HTR-8/SVneo (cell line): Measurements from ENCODE around the gene TAF4.
"Not testable (repeated sequence)": the region's sequence is repeated elsewhere in the genome, so short reads cannot be mapped to it uniquely, and the experiment has no call there.

Source experiments
- DNase-seq: peaks from one replicate; pipeline ENCODE4 v3.0.0; 2011; ENCODE audit warnings: low spot score, mixed read lengths; ENCODE audit not compliant: insufficient read length
- FAIRE-seq: peaks from 2 replicates; lab custom pipeline; 2011; peaks lifted over from hg19 to GRCh38; lab: Jason Lieb, UNC

TAF4 gene

DNA sequence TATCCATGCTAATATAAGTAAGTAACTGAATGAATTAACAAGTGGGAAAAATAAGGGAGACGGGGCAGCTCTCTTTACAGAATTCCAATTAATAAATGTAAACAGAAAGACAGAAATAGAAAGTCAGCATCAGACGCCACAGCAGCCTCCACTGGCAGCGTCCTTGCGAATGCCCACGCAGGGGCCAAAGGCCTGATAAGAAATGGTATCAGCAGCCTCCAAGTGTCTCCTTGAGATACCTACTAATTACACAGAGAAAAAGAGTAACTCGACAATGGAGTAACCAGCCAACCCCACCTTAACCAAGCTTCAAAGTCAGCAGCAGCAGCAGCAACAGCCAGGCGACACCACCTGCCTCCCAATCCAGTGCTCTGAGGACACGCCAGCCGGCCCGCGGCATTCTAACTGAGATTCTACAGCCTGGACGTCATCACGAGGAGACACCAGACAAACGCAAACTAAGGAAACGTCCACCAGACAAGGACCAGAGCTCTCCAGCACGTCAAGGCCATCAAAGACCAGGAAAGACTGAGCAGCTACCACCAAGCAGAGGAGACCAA, 78.8 kb downstream of the TAF4 start:
- peak; percentile 67 for FAIRE-seq
- DNase-seq: no peak

DNA sequence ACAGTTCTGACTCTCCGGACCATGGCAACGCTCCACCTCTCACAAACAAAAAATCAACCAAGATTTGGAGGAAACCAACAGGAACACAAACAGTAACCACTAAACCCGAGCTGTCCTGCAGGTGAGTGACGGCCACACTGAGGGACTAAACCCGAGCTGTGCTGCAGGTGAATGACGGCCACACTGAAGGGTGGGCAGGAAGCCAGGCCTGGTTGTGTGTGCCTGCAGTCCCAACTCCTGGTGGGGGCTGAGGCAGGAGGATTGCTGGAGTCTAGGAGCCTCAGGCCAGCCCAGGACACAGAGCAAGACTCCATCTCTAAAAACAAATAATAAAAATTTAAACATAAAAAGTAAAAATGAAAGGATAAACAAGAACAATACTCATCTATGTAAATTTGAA, 80.6 kb downstream of the TAF4 start:
- DNase-seq (no peak), FAIRE-seq (peak; percentile 36)

DNA sequence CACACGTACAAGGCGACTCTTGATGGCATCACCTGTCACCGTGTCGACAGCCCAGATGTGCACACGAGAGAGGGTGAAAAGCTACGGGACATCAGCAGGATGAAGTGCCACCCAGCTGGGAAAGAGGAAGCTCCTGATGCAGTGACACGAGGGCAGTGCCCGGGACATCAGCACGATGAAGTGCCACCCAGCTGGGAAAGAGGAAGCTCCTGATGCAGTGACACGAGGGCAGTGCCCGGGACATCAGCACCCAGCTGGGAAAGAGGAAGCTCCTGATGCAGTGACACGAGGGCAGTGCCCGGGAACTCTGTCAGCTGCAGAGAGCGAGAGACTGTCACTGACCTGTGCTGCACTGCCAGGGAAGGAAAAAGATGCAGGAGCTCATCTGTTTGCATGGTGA, 81.2 kb downstream of the TAF4 start:
- FAIRE-seq: peak; percentile 82
- DNase-seq: not testable (repeated sequence)

DNA sequence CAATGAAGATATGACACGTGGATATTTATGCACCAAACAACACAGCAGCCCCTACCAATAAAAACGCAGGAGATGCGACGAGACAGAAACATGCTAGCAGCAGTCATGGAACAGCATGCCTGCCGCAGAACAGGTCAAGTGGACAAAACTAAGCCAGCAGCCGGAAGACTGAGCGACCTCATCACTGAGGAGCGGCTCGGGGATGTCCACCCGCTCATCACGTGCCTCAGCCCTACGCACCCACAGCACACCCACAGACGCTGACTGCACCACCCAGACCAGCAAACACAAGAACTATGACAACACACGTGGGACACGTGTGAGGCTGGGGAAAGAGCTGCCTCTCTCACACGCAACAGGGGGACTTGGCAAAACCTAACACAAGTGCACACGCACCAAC, 81.7 kb downstream of the TAF4 start:
- FAIRE-seq (no peak), DNase-seq (no peak)

DNA sequence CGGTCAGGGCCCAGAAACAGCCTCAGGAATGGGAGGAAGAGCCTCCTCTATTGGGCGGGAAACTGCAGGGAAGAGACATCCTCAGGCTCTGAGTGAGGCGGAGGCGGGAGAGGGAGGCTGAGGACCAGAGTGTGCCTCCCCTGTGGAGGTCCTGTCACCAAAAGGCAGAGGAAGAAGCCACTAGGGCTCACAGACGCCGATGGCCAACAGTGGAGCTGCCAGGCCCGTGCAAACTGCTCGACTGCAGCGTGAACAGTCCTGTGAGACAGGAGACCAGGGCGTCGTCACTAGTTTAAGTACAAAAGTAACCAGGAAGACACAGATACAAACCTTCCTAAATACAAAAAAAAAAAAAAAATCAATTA, 82.7 kb downstream of the TAF4 start:
- FAIRE-seq (no peak), DNase-seq (no peak)

DNA sequence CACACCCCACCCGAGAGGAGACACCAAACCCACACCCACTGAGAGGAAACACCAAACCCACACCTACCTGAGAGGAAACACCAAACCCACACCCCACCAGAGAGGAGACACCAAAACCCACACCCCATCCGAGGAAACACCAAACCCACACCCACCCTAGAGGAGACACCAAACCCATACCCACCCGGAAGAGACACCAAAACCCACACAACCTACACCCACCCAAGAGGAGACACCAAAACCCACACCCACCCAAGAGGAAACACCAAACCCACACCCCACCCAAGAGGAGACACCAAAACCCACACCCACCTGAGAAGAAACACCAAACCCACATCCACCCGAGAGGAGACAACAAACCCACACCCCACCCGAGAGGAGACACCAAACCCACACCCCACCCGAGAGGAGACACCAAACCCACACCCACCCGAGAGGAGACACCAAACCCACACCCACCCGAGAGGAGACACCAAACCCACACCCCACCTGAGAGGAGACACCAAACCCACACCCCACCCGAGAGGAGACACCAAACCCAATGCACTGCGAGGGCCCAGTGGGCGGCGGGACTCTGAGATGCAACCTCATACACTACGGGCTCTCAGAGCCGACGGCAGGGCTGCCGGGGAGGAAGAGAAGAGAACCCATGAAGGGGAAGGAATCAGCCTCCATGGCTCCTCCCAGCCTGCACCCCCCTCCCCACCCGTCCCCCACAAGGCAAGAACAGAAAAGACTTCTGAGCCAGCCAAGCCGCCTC, 83.3 kb downstream of the TAF4 start:
- DNase-seq (no peak), FAIRE-seq (no peak)

DNA sequence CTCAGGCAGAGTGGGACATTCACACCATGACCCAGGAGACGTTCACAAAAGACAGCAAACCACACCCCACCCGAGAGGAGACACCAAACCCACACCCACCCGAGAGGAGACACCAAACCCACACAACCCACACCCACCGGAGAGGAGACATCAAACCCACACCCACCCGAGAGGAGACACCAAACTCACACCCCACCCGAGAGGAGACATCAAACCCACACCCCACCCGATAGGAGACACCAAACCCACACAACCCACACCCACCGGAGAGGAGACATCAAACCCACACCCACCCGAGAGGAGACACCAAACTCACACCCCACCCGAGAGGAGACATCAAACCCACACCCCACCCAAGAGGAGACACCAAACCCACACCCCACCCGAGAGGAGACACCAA, 84.0 kb downstream of the TAF4 start:
- DNase-seq: not testable (repeated sequence)
- peak; percentile 97 for FAIRE-seq

DNA sequence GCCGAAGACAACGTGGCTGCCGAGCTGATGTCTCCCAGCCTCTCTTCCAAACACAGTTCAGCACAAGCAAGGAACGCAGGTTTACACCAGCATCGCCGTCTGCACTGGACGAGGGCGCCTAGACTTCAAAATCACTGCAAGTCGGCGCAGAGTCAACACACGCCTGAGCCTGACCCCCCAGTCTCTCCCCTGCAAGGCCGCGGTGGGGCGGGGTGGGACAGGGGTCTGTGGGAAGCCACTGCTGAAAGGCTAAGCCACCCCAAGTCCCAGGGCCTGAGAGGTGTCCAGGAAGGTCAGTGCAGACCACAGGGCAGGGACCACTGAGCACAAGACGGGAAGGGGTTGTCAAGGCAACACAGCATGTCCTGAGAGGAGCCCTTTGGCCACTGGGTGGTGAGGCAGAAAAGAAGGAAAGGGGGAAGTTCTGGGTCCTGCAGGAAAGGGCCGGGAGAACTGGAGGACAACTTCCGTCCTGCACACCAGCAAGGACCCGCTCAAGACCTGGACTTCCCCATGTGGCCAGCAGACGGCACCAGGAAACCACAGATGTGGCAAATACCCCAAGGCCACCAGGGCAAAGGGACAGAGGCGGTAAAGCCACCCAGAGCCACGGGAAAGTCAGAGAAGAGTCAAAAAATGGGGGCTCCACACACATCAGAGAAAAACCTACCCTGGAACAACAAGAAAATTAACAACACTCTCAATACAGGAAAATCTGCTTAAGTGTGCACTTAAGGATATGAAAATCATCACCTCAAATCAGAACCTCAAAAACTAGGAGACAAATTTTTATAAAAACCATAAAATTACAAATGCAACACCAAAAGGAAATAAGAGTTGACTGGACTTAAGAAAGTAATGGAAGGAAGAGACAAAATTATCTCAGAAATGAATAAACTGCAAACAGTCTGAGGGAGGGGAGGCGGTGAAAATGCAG, 84.8 kb downstream of the TAF4 start:
- FAIRE-seq (peak; percentile 69), DNase-seq (peak; percentile 71)

DNA sequence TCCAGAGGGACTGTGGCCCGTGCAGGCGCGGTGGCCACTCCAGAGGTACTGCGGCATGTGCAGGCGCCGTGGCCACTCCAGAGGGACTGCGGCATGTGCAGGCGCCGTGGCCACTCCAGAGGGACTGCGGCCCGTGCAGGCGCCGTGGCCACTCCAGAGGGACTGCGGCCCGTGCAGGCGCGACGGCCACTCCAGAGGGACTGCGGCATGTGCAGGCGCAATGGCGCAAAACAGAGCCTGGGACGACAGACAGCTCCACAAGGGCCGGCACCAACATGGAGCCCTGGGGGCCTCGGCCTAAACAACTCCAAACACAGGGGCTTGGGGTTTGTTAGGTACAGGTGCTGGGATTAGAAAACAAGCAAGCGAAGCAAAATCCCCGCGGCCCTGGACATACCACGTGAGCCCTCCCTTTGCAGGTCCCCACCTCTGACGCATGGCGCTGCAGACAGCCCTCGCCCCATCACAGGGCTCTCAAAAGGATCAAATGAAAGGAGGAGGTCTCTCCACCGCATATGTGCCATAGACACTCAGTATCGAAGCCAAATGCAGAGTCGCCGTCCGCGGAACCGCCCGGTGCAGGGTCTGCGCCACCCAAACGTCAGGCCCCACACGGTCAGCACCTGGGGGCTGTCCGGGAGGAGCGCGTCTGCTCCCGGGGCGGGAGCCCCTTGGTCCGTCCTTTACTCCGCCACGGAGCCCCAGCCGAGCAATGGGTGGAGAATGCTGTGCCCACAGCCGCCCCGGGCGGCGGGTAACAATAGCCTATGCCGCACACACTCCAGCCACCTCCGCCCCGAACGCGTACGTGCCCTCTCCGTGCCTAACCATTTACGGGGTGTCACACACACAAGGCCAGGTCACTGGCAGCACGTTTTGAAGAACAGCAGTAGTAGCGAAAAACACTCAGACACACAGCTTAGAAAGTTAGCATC, 85.7 kb downstream of the TAF4 start:
- peak; percentile 92 for FAIRE-seq
- DNase-seq: no peak

DNA sequence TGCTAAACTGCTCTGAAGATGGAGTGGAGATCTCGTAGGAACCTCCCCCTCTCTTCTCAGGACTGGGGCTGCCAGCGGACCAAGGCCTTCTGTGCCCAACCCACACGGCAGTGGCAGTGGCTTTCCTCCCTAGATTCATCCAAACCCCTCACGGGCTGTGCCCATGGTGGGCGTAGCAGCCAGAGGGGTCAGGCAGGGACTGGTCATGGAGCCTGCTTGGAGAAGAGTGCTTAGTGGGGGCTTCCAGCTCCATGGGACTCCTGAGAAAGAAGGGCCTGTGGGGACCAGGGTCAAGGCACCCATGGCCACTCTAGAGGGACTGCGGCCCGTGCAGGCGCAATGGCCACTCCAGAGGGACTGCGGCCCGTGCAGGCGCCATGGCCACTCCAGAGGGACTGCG, 86.6 kb downstream of the TAF4 start:
- DNase-seq (no peak), FAIRE-seq (peak; percentile 26)

DNA sequence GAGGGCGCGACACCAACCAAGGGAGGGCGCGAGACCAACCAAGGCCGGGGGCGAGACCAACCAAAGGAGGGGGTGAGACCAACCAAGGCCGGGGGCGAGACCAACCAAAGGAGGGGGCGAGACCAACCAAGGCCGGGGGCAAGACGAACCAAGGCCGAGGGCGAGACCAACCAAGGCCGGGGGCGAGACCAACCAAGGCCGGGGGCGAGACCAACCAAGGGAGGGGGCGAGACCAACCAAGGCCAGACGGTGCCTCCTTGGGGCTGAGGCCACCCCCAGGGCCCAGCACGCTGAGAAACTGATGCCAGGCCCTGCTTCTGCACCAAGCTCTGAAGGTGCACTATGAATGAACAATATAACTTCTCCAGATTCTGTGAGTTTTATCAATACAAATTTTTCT, 87.2 kb downstream of the TAF4 start:
- FAIRE-seq: peak; percentile 44
- DNase-seq: no peak

DNA sequence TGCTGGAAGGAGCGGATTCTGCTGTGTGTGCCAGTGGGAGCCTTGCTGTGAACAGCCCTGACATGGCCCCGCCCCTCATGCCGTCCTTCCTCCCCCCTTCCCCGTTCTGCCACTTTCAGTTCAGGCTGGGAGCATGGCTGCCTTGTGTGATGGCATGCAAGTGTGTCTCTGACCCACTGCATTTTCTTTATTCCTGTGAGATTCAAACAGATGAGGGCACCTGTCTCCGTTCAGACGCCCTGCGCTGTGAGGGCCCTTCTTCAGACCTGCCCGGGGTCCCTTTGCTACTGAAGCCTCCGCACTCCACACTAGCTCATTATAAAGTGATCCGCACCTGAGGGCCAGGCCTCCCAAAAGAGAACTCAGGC, 88.3 kb downstream of the TAF4 start:
- no peak for FAIRE-seq

DNA sequence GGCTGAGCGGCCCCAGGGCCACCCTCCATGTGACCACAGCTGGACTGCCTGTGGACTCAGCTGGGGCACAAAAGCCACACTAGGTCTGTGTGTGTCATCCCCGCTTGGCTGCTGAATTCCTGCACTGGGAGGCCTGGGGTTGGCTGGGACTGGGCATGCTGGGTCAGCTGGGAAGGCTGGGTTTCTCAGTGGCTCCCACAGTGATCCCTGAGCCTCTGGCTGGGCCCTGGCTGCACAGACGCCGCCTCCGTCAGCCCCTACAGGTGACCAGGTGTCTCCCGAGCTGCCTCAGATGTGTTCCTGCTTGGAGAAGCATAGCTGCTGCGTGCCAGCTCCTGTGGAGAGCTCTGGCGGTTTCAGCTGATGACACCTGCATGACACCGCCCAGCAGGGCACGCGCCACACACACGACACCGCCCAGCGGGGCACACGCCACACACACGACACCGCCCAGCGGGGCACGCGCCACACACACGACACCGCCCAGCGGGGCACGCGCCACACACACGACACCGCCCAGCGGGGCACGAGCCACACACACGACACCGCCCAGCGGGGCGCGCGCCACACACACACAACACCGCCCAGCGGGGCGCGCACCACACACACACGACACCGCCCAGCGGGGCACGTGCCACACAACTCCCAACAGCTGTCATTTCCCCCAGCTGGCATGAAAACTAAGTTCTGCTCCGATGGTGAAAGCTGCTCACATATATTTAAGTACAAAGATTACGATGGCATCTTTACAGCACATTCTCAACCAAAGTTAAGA, 88.8 kb downstream of the TAF4 start:
- FAIRE-seq (peak; percentile 95), DNase-seq (no peak)

More for the DNA sequence above, 88.3 kb downstream of the TAF4 start:
- no peak for DNase-seq

DNA sequence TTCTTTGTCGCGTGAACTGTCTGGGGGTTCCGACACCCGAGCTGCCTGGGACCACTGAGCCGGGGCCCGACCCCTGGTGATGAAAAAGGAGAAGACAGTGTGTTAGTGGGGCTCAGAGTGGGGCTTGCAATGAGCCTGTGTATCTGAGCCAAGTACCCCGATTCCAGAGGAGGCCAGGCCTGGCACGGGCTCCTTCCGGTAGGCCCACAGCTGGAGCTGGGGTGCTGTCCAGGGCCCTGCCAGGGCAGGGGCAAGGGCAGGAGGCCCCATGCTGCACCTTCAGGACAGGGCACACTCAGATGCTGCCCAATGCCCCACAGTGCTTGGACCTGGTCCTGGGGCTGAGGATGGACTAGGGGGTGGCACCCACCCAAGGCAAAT, 89.4 kb downstream of the TAF4 start:
- DNase-seq: no peak

DNA sequence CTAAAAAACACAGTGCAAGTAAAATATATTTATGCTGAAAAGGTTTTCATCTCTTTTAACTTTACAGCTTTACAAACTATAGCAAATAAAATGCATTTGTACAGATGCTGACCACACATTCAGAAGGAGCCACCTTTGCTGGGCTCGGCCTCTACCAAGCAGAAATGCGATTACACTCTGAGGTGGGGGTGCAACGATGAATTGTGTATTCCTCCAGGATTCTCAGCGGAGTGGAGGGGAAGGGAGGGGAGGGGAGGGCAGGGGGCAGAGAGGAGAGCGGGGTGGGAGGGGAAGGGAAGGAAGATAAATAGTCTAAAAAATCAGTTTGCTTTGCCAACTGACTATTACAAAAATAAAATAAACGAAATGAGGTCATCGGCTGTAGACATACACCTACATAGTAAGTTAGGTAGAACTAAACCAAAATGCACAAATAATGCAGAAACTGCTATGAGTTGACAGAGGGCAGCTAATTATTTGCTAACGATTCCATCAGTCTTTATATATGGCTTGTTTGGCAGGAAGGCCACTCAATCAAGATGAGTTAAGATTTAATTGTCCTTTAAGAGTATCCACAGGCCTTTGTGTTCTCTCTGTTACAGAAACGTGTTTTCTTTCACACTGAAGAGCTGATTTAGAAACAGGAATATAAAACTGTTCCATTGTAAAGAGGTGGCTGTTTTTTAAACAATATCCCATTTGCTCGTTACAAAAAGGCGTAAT, 90.1 kb downstream of the TAF4 start:
- peak; percentile 74 for FAIRE-seq
- DNase-seq: no peak

More for the DNA sequence above, 89.4 kb downstream of the TAF4 start:
- no peak for FAIRE-seq

DNA sequence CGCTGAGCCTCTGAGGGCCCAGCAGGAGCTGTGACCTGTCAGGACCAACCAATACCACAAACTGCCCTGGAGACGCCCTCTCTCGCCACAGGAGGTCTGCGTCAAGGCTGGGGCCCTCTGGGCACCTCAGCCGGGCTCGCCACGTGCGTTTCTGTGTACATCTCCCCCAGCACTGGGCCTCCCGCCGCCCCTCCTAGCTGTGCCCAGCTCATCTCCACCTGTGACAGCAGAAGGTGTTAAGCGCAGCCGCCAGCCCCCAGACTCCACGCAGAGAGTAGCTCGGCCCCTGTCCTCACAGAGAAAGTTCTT, 91.4 kb downstream of the TAF4 start:
- DNase-seq (no peak), FAIRE-seq (no peak)

DNA sequence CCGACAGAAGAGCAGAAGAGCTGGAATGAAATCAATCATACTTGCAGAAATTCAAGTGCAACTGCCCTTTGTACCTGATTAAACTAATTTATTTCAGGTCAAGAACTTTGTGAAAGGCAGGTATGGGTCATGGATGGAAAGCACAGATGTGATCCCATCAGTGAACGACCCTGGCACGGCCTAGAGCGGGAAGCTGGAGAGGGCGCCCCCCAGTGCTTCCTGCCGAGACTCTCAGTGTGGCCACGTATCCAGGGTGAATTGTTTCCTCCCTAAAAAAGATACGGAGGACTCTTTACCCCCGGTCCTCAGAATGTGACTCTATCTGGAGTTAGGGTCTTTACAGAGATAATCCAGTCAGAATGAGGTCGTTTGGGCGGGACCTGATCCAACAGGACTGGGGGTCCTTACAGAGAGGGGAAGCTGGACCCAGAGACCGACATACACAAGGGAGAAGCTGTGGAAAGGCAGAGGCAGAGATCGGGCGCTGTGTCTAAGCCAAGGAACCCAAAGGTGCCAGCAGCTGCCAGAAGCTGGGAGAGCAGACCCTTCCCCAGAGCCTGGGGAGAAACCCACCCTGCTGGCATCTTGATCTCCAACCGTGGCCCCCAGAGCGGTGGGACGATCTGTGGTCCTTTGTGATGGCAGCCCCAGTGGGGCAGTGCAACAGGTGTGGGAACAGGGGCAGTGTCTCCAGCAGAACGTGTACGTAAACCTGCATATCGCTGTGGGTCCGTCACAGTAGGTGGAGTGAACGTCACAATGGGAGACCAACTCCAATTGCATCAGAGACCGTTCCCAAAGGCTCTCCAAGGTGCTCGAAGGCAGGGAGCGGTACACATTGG, 91.9 kb downstream of the TAF4 start:
- FAIRE-seq: peak; percentile 88
- DNase-seq: no peak
